GM23338 (cell line): ENCODE data around the gene CACNG6.

Experiments used
- CREB1 ChIP-seq: fragments of 250-450 bp; sonication (Bioruptor Pico); IDR thresholded peaks from 2 replicates; pipeline ENCODE4 v1.5.0; 2020; ENCODE audit warnings: low read depth, mild to moderate bottlenecking, moderate library complexity
- EZH2 ChIP-seq: fragments of 200-600 bp; sonication (generic); IDR thresholded peaks from one replicate; pipeline ENCODE4 v1.8.0; 2017; ENCODE audit warnings: antibody characterized with exemption, mild to moderate bottlenecking, low read depth; ENCODE audit not compliant: unreplicated experiment
- EZH2phosphoT487 ChIP-seq: fragments of 200-600 bp; sonication (generic); IDR thresholded peaks from one replicate; pipeline ENCODE4 v1.8.1; 2018; ENCODE audit warnings: antibody characterized with exemption; ENCODE audit not compliant: unreplicated experiment
- JUNB ChIP-seq: IDR thresholded peaks from one replicate; pipeline ENCODE4 v1.6.1; 2016; ENCODE audit warnings: antibody characterized with exemption; ENCODE audit not compliant: unreplicated experiment
- NANOG ChIP-seq: IDR thresholded peaks from 2 replicates; pipeline ENCODE4 v1.6.1; 2016; ENCODE audit warnings: antibody characterized with exemption, borderline replicate concordance
- POLR2AphosphoS5 ChIP-seq: IDR thresholded peaks from 2 replicates; pipeline ENCODE4 v1.6.1; 2016; ENCODE audit warnings: antibody characterized with exemption, low read depth
- STAT1 ChIP-seq: IDR thresholded peaks from one replicate; pipeline ENCODE4 v1.6.1; 2016; ENCODE audit warnings: antibody characterized with exemption; ENCODE audit not compliant: unreplicated experiment
- ZNF331 ChIP-seq: fragments of 250-450 bp; sonication (Bioruptor Pico); IDR thresholded peaks from 2 replicates; pipeline ENCODE4 v1.5.0; 2020; ENCODE audit warnings: low read depth, mild to moderate bottlenecking, moderate library complexity
- TF ChIP-seq, protein P1 (sequence below), 2 experiments: fragments of 200-600 bp in 1 of 2; sonication (generic) in 1 of 2; conservative IDR thresholded peaks; 2 replicates each; pipeline versions ENCODE4 v1.5.1 to v1.6.1; 2016 to 2017; ENCODE audit warnings: antibody characterized with exemption in 2 of 2, low read depth in 2 of 2, mild to moderate bottlenecking in 2 of 2, moderate library complexity in 1 of 2
- TF ChIP-seq, protein P2 (sequence below): IDR thresholded peaks from one replicate; pipeline ENCODE4 v1.6.1; 2018; ENCODE audit warnings: antibody characterized with exemption; ENCODE audit not compliant: unreplicated experiment
- TF ChIP-seq, protein P3 (sequence below): IDR thresholded peaks from 2 replicates; pipeline ENCODE4 v1.6.1; 2016; ENCODE audit warnings: antibody characterized with exemption

DNA sequence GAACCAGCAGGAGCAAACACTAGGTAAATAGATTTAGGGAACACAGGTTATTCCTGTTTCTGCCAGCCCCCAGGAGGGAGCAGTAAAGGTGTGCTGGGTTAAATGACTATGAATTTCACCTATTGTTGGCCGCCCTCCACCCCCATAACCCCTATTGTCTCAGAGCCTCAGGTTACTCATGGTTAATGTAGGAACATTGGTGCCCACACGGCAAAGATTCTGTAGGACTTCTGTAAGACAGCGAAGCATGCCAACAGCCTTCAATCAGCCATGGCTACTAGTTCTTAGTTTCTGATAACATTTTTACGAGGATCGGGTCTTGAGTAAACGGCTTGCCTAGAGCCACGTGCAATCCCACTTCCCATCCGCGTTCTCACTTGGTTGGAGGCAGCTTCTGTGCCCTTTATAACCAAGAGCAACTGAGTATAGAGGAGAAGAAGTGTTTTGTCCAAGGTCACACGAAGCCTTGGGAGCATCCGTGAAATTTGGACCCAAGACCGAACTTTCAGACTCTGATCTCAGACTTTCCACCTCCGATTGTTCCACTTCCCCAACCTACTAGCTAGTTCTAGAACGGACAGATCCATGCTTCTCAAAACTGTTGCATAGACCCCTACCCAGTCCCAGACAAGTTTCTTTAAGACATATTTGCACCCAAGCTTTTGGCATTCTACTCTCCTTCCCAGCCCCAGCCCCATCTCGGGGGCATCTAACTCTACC is 33.8 kb upstream of the CACNG6 start:
- TF ChIP-seq ZNF331: no peak
- TF ChIP-seq, protein P1, sequence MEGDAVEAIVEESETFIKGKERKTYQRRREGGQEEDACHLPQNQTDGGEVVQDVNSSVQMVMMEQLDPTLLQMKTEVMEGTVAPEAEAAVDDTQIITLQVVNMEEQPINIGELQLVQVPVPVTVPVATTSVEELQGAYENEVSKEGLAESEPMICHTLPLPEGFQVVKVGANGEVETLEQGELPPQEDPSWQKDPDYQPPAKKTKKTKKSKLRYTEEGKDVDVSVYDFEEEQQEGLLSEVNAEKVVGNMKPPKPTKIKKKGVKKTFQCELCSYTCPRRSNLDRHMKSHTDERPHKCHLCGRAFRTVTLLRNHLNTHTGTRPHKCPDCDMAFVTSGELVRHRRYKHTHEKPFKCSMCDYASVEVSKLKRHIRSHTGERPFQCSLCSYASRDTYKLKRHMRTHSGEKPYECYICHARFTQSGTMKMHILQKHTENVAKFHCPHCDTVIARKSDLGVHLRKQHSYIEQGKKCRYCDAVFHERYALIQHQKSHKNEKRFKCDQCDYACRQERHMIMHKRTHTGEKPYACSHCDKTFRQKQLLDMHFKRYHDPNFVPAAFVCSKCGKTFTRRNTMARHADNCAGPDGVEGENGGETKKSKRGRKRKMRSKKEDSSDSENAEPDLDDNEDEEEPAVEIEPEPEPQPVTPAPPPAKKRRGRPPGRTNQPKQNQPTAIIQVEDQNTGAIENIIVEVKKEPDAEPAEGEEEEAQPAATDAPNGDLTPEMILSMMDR (conservative IDR thresholded peaks at IDR 0.05; ENCODE audit: low read depth in 2 of 2): peak in 1 of 2 experiments; percentile 35; a peak in 2 of 4 replicates
- no peak for TF ChIP-seq STAT1
- no peak for TF ChIP-seq EZH2phosphoT487
- TF ChIP-seq, protein P2, sequence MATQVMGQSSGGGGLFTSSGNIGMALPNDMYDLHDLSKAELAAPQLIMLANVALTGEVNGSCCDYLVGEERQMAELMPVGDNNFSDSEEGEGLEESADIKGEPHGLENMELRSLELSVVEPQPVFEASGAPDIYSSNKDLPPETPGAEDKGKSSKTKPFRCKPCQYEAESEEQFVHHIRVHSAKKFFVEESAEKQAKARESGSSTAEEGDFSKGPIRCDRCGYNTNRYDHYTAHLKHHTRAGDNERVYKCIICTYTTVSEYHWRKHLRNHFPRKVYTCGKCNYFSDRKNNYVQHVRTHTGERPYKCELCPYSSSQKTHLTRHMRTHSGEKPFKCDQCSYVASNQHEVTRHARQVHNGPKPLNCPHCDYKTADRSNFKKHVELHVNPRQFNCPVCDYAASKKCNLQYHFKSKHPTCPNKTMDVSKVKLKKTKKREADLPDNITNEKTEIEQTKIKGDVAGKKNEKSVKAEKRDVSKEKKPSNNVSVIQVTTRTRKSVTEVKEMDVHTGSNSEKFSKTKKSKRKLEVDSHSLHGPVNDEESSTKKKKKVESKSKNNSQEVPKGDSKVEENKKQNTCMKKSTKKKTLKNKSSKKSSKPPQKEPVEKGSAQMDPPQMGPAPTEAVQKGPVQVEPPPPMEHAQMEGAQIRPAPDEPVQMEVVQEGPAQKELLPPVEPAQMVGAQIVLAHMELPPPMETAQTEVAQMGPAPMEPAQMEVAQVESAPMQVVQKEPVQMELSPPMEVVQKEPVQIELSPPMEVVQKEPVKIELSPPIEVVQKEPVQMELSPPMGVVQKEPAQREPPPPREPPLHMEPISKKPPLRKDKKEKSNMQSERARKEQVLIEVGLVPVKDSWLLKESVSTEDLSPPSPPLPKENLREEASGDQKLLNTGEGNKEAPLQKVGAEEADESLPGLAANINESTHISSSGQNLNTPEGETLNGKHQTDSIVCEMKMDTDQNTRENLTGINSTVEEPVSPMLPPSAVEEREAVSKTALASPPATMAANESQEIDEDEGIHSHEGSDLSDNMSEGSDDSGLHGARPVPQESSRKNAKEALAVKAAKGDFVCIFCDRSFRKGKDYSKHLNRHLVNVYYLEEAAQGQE: no peak
- TF ChIP-seq EZH2: no peak
- no peak; the same call in 1 of the 2 replicates for TF ChIP-seq POLR2AphosphoS5
- TF ChIP-seq JUNB: no peak
- TF ChIP-seq, protein P3, sequence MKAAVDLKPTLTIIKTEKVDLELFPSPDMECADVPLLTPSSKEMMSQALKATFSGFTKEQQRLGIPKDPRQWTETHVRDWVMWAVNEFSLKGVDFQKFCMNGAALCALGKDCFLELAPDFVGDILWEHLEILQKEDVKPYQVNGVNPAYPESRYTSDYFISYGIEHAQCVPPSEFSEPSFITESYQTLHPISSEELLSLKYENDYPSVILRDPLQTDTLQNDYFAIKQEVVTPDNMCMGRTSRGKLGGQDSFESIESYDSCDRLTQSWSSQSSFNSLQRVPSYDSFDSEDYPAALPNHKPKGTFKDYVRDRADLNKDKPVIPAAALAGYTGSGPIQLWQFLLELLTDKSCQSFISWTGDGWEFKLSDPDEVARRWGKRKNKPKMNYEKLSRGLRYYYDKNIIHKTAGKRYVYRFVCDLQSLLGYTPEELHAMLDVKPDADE: no peak
- TF ChIP-seq CREB1 (CRISPR knock-in tag): no peak
- no peak for TF ChIP-seq NANOG
